CD14-positive monocyte (primary cell): ENCODE data around the gene GLS. TPM values are rescaled to one million over a fixed set of nuclear protein-coding genes. Genes with fewer than 3 reads are reported as not detected.

Experiments
- DNase-seq, 3 donors: peaks; one replicate each; pipeline ENCODE4 v3.0.0-alpha.2; 2011 to 2022
- H2AFZ ChIP-seq: 2 replicates; pipeline ENCODE4 v1.6.0; 2012; ENCODE audit warnings: mild to moderate bottlenecking, low read depth, low read length, inconsistent platforms; ENCODE audit not compliant: insufficient read depth, poor library complexity, severe bottlenecking
- H3K27ac ChIP-seq, 2 donors: 1 replicate in 1 of 2; 2 replicates in 1 of 2; pipeline ENCODE4 v1.5.1; 2012 to 2013; ENCODE audit warnings: low read length in 2 of 2, control low read depth in 1 of 2, inconsistent platforms in 1 of 2, low read depth in 1 of 2, mild to moderate bottlenecking in 1 of 2
- H3K27me3 ChIP-seq, 2 donors: one replicate each; pipeline versions ENCODE4 v1.6.0 to v1.6.1; 2011 to 2013; ENCODE audit warnings: low read length in 2 of 2; ENCODE audit not compliant: control insufficient read depth in 2 of 2, insufficient read depth in 2 of 2
- H3K36me3 ChIP-seq, 2 donors: replicated peaks in 1 of 2; 1 replicate in 1 of 2; 2 replicates in 1 of 2; pipeline versions ENCODE4 v1.5.1 to v1.6.1; 2012 to 2013; ENCODE audit warnings: low read length in 2 of 2, control low read depth in 1 of 2, inconsistent platforms in 1 of 2, mild to moderate bottlenecking in 1 of 2; ENCODE audit not compliant: insufficient read depth in 2 of 2, control insufficient read depth in 1 of 2
- H3K4me1 ChIP-seq, 2 donors: 1 replicate in 1 of 2; 2 replicates in 1 of 2; pipeline versions ENCODE4 v1.5.1 to v1.6.1; 2012 to 2013; ENCODE audit warnings: low read length in 2 of 2, control low read depth in 1 of 2, inconsistent platforms in 1 of 2, mild to moderate bottlenecking in 1 of 2, moderate library complexity in 1 of 2; ENCODE audit not compliant: insufficient read depth in 2 of 2, control insufficient read depth in 1 of 2
- H3K4me2 ChIP-seq: replicated peaks from 2 replicates; pipeline ENCODE3; 2012; ENCODE audit warnings: low read length, moderate library complexity, mild to moderate bottlenecking; ENCODE audit not compliant: poor library complexity, severe bottlenecking; ENCODE audit errors: extremely low read depth
- H3K4me3 ChIP-seq, 3 experiments: fragments of 200-600 bp in 1 of 3; sonication (generic) in 1 of 3; replicated peaks in 1 of 3; 1 replicate in 2 of 3; 2 replicates in 1 of 3; pipeline ENCODE4 v1.5.1; 2011 to 2013; ENCODE audit warnings: low read length in 3 of 3, mild to moderate bottlenecking in 3 of 3, control low read depth in 2 of 3, low read depth in 2 of 3, inconsistent platforms in 1 of 3, moderate library complexity in 1 of 3
- H3K79me2 ChIP-seq: 2 replicates; pipeline ENCODE4 v1.6.0; 2012; ENCODE audit warnings: mild to moderate bottlenecking, control low read depth, inconsistent platforms, low read length, moderate library complexity; ENCODE audit not compliant: insufficient read depth
- H3K9ac ChIP-seq: 2 replicates; pipeline ENCODE4 v1.6.0; 2017; ENCODE audit warnings: low read length, mild to moderate bottlenecking; ENCODE audit not compliant: insufficient read depth, poor library complexity, severe bottlenecking
- H3K9me3 ChIP-seq, 2 donors: replicated peaks in 1 of 2; 1 replicate in 1 of 2; 2 replicates in 1 of 2; pipeline versions ENCODE4 v1.5.1 to v1.6.1; 2012 to 2013; ENCODE audit warnings: low read length in 2 of 2, control low read depth in 1 of 2; ENCODE audit not compliant: control insufficient read depth in 1 of 2, insufficient read depth in 1 of 2
- H4K20me1 ChIP-seq: 2 replicates; pipeline ENCODE4 v1.6.0; 2012; ENCODE audit warnings: mild to moderate bottlenecking, low read length, control low read depth, moderate library complexity; ENCODE audit not compliant: insufficient read depth
- H3K27ac Mint-ChIP-seq, 7 donors: one replicate each; pipeline ENCODE4 v1.8.0; 2020; ENCODE audit warnings: mild to moderate bottlenecking in 7 of 7, mixed read lengths in 7 of 7, moderate library complexity in 6 of 7, inconsistent platforms in 2 of 7
- H3K27me3 Mint-ChIP-seq, 3 donors: one replicate each; pipeline ENCODE4 v1.8.0; 2021 to 2022; ENCODE audit warnings: low read depth in 3 of 3, mild to moderate bottlenecking in 3 of 3, mixed read lengths in 3 of 3, moderate library complexity in 3 of 3, inconsistent platforms in 1 of 3
- H3K36me3 Mint-ChIP-seq, 2 donors: one replicate each; pipeline ENCODE4 v1.8.0; 2020; ENCODE audit warnings: mixed read lengths in 2 of 2, inconsistent platforms in 1 of 2, mild to moderate bottlenecking in 1 of 2
- H3K4me1 Mint-ChIP-seq: one replicate; pipeline ENCODE4 v1.8.0; 2020; ENCODE audit warnings: mild to moderate bottlenecking, mixed read lengths
- H3K4me3 Mint-ChIP-seq, 2 donors: one replicate each; pipeline ENCODE4 v1.8.0; 2020; ENCODE audit warnings: mild to moderate bottlenecking in 2 of 2, mixed read lengths in 2 of 2, moderate library complexity in 1 of 2
- H3K9me3 Mint-ChIP-seq, 7 donors: one replicate each; pipeline ENCODE4 v1.8.0; 2020 to 2022; ENCODE audit warnings: mixed read lengths in 7 of 7, mild to moderate bottlenecking in 6 of 7, moderate library complexity in 6 of 7, inconsistent platforms in 2 of 7
- WGBS: methylation state at CpG from one replicate; pipeline ENCODE4 v1.1.5; 2013; ENCODE audit warnings: missing lambda C conversion rate; ENCODE audit not compliant: insufficient coverage; 5-methylcytosine and 5-hydroxymethylcytosine counted together
- intact Hi-C, 2 donors: fragments of 100-400 bp; cut with micrococcal nuclease; formaldehyde crosslinking; loops; one replicate each; pipeline versions ENCODE4 v1.15.0 to v1.15.1; 2023
- polyA plus RNA-seq, 3 donors: library from polyadenylated mRNA; depleted of rRNA in 1 of 3; unstranded in 2 of 3; stranded (reverse) in 1 of 3; fragments of 300-500 nt in 2 of 3; fragments of >200 nt in 1 of 3; fragmentation: Illumina TruSeq in 2 of 3; gene quantifications; 1 replicate in 2 of 3; 2 replicates in 1 of 3; pipeline ENCODE4 v1.2.3, GENCODE V29; 2012 to 2021
- TF ChIP-seq, protein P1 (sequence below): fragments of 200-600 bp; IDR thresholded peaks from one replicate; pipeline ENCODE4 v1.8.0; 2022; ENCODE audit warnings: antibody characterized with exemption, mild to moderate bottlenecking

The GLS gene
- polyA plus RNA-seq, 3 donors: 6.0 to 29.5 (median 9.0) TPM

DNA sequence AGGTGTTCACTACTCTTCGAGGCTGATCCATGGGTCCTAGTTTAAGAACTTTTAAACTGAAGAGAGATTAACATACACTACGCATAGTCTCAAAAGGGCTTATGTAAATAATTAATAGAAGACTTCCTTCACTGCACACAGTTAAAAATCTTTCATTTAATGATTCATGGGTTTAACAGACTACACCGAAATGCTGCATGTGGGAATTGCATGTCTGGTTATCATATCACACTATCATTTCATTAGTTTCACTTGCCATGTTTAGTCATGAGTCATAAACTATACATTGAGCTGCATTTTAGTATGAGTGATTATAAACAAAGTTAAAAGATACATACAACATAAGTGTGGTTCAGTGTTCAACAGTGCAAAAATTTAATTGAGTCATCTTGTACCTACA is 31.2 kb downstream of the GLS start:
- Histone ChIP-seq H3K4me1 (no peaks in the 10 kb centered on the region), H3K36me3 (peaks cover 25 to 51% of the 10 kb centered on the region in 2 donors), H2AFZ (no peak overlapping the region), H3K4me3 (no peak overlapping the region), H4K20me1 (no peaks in the 10 kb centered on the region), H3K9ac (no peak overlapping the region), H3K4me2 (no peak overlapping the region), H3K27me3 (no peaks in the 10 kb centered on the region), H3K9me3 (no peaks in the 10 kb centered on the region), H3K27ac (no peak overlapping the region), H3K79me2 (no peaks in the 10 kb centered on the region)
- no peak overlapping the region for H3K4me3 Mint-ChIP-seq
- H3K27me3 Mint-ChIP-seq: no peaks in the 10 kb centered on the region
- H3K27ac Mint-ChIP-seq: no peak overlapping the region
- TF ChIP-seq, protein P1, sequence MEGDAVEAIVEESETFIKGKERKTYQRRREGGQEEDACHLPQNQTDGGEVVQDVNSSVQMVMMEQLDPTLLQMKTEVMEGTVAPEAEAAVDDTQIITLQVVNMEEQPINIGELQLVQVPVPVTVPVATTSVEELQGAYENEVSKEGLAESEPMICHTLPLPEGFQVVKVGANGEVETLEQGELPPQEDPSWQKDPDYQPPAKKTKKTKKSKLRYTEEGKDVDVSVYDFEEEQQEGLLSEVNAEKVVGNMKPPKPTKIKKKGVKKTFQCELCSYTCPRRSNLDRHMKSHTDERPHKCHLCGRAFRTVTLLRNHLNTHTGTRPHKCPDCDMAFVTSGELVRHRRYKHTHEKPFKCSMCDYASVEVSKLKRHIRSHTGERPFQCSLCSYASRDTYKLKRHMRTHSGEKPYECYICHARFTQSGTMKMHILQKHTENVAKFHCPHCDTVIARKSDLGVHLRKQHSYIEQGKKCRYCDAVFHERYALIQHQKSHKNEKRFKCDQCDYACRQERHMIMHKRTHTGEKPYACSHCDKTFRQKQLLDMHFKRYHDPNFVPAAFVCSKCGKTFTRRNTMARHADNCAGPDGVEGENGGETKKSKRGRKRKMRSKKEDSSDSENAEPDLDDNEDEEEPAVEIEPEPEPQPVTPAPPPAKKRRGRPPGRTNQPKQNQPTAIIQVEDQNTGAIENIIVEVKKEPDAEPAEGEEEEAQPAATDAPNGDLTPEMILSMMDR: no peak
- peaks cover 35 to 56% of the 10 kb centered on the region in 2 donors for H3K36me3 Mint-ChIP-seq
- no peak for DNase-seq
- H3K4me1 Mint-ChIP-seq: no peaks in the 10 kb centered on the region
- intact Hi-C loops: no loop called here
- no CpG with 5 or more reads among the region's 3 CpGs for WGBS
- H3K9me3 Mint-ChIP-seq: no peaks in the 10 kb centered on the region

DNA sequence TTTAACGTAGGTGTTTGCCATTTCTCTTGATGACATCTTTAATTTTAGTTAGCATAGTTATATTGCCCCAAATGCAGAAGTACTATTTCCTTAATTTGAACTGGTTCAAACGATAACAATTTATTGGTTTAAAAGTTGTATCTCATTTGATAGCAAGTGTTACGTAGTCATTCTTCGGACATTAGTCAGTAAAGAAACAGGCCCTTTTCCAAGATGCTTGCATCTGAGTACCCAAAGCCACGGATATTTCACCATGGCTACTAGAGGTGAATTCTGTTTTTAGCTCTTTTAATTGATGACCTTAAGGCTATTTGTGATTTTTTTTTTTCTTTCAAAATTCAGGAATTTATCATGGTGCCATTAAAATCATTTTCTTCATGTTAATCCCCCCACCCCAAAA is 32.1 kb downstream of the GLS start:
- Mint-ChIP-seq H3K36me3 (peaks cover 41 to 56% of the 10 kb centered on the region in 2 donors), H3K27me3 (no peaks in the 10 kb centered on the region), H3K9me3 (no peaks in the 10 kb centered on the region), H3K4me3 (no peak overlapping the region), H3K27ac (no peak overlapping the region), H3K4me1 (no peaks in the 10 kb centered on the region)
- Histone ChIP-seq H3K79me2 (no peaks in the 10 kb centered on the region), H3K36me3 (peaks cover 30 to 55% of the 10 kb centered on the region in 2 donors), H3K9ac (no peak overlapping the region), H3K9me3 (no peaks in the 10 kb centered on the region), H3K4me1 (no peaks in the 10 kb centered on the region), H4K20me1 (no peaks in the 10 kb centered on the region), H3K4me3 (no peak overlapping the region), H3K27me3 (no peaks in the 10 kb centered on the region), H3K27ac (no peak overlapping the region), H3K4me2 (no peak overlapping the region), H2AFZ (no peak overlapping the region)
- intact Hi-C loops: no loop called here
- no peak for DNase-seq
- TF ChIP-seq, protein P1: no peak
- 100% methylated on average over 2 of the region's 5 CpGs for WGBS
